GM12875 (cell line): ENCODE measurements around the gene PITX1.

Source experiments
- H3K4me3 ChIP-seq: one replicate; pipeline ENCODE4 v1.5.1; 2011; ENCODE audit warnings: low read depth, low read length, control low read depth
- TF ChIP-seq, protein P1 (sequence below): IDR thresholded peaks from 2 replicates; pipeline ENCODE4 v1.5.1; 2011; ENCODE audit warnings: low read depth, mild to moderate bottlenecking, control low read depth, inconsistent platforms, low read length, moderate library complexity, borderline replicate concordance; ENCODE audit not compliant: insufficient read depth

The PITX1 gene

DNA sequence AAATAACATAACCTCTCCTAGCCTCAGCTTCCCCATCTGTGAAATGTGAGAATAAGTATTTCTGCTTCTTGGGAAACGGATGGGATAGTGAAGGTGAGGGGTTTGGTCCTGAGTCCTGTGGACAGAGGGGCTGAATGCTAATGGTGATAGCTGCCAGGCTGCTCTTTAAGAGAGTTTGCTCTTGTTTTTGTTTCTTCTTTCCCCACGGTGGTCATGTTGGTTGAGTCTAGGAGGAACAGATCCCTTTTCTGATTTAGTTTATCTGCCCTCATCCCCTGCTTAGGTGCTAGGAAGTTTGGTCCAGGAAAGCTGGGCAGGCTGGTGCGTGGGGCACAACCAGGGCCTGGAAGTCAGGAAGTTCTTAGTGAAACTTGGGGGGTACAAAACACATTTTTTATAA lies 7.7 kb upstream of the PITX1 start:
- H3K4me3 ChIP-seq: no peak overlapping the region
- TF ChIP-seq, protein P1, sequence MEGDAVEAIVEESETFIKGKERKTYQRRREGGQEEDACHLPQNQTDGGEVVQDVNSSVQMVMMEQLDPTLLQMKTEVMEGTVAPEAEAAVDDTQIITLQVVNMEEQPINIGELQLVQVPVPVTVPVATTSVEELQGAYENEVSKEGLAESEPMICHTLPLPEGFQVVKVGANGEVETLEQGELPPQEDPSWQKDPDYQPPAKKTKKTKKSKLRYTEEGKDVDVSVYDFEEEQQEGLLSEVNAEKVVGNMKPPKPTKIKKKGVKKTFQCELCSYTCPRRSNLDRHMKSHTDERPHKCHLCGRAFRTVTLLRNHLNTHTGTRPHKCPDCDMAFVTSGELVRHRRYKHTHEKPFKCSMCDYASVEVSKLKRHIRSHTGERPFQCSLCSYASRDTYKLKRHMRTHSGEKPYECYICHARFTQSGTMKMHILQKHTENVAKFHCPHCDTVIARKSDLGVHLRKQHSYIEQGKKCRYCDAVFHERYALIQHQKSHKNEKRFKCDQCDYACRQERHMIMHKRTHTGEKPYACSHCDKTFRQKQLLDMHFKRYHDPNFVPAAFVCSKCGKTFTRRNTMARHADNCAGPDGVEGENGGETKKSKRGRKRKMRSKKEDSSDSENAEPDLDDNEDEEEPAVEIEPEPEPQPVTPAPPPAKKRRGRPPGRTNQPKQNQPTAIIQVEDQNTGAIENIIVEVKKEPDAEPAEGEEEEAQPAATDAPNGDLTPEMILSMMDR: no peak

DNA sequence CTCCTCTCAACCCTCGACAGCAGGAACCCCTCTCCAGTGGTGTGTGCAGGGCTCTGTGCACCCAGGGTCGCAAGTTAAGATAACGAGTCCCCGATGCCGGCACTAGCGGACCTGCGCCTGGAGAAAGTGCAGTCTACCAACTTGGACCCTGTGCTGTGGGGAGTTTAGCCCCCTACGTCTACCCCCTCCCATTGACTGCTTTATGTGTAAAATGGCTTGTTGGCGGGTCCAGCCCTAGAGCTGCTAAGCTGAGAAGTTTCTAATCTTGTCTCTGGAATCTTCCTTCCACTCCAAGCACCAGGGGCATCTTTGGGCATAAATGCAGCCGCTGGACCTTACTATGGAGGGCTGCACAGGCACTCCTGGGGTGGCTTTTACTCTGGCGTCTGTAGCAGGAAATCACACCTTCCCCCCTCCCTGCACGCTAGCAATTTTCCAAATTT lies 7.1 kb upstream of the PITX1 start:
- H3K4me3 ChIP-seq: no peak overlapping the region
- TF ChIP-seq, protein P1: no peak

DNA sequence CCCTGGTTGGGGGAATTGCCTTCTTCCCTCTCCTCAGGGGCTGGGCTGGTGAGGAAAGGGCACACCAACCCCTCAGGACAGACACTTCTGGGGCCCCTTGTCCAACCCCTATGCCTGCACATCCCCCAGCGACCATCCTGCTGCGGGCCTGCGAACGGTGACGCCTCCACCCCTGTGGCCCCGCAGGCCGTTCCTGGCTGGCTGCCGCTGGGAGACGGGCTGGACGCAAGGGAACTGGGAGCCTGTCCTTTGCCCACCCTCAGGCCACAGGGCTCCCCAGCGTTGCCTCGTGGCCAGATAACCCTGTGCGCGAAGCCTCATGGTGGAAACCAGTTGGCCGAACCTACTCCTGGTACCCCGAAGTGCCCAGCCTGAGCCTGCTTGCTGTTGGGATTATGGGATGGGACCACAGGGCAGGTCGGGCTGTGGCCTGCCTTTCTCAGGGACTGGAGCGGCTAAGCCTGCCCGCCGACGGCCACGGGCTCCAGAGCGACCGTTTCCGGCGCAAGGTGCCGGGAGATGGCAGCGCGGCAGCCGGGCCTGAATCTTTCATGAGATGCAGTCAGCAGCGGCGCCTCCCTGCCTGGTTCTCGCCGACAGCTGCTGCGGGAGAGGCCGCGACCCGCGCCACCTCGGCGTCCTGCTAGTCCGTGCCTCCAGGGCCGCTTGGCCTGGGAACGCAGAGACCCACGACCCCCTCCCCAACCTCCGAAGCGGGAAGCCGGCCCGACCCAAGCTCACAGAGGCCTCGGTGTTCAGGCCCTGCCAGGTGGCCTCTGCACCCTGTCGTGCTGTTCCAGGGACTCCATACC lies 6.5 kb upstream of the PITX1 start:
- no peak overlapping the region for H3K4me3 ChIP-seq
- TF ChIP-seq, protein P1: no peak

DNA sequence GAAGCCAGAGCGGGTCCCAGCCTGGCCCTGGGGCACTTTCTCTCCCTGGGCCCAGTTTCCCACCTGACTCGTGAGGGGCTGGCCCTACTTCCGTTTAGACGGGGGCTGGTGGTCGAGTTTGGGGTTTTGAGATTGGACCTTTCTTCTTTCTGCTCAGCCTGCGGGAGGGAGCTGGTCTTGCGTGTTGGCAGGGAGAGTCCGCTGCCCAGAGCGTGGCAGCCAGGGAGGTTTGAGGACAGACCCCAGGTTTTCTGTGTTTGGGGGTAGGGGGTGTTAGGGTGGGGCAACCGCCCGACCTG lies 6.0 kb upstream of the PITX1 start:
- no peak overlapping the region for H3K4me3 ChIP-seq
- TF ChIP-seq, protein P1: no peak

DNA sequence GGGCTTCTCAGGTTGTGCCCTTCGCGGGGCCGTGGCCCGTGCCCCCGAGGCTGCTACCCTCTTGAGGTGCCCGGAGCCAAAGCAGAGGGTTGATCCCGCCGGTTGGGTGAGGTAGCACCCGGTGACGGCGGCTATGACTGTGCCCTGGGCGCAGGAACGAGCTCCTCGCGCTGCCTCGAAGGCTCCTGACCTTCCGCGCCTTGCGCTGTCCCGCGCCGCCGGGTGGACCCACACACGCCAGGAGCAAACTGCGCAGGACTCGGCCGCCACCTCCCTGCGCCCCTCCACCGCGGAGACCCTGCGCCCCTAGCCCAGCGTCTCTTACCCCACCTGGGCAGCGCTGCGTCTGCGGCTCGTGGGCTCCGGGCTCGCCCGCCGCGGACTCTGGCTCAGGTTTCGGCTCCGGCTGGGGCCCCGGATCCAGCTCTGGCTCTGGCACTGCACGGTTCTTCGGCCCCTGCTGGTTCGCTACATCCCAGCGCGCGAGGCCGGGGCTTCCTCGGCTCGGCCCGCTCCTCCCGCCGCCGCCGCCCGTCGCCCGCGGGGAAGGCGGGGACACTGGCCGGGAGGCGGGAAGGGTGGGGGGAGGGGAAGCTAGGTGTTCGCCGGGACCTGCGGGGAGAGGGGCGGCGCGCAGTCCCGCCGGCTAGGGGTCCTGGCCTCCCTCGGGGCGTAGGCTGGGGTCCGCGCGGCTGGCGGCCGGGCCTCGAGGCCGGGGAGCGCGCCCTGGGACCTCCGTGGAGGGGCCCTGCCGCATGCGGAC lies 5.4 kb upstream of the PITX1 start:
- TF ChIP-seq, protein P1: no peak
- no peak overlapping the region for H3K4me3 ChIP-seq

DNA sequence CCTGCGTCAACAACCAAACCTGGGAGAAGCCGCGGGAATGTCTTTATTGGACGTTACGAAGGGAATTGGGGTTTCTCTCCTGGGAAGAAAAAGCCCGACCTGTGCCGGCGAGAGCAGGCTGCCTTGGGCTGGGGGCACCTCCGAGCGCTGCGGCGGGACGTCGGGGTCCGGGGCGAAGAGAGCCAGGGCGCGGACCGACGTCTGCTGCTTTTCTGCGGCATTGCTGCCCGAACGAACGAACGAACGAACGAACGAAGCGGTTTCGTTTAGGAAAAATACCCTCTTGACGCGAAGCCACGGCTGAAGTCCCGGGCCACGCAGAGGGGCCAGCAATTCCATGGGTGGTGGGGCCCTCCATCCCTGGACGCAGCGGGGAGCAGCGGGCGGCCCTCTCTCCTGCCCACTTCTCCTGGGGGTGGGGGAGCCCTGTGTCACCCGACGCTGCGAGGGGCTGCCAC lies 4.8 kb upstream of the PITX1 start:
- TF ChIP-seq, protein P1: no peak

More for the DNA sequence above, 4.8 kb upstream of the PITX1 start:
- no peak overlapping the region for H3K4me3 ChIP-seq
